GM06990 (cell line): ENCODE results near the gene KCTD4.
"Not testable (repeated sequence)": the region's sequence is repeated elsewhere in the genome, so short reads cannot be mapped to it uniquely, and the experiment has no call there.

Source experiments
- DNase-seq: peaks from one replicate; pipeline ENCODE4 v3.0.0-alpha.2; 2011; ENCODE audit not compliant: insufficient read length; ENCODE audit errors: extremely low read depth
- H3K27me3 ChIP-seq: replicated peaks from 2 replicates; pipeline ENCODE4 v1.6.0; 2011; ENCODE audit warnings: low read length; ENCODE audit not compliant: control insufficient read depth, insufficient read depth
- H3K36me3 ChIP-seq: 2 replicates; pipeline ENCODE4 v1.5.1; 2011; ENCODE audit warnings: low read length; ENCODE audit not compliant: control insufficient read depth, insufficient read depth
- H3K4me3 ChIP-seq: replicated peaks from 2 replicates; pipeline ENCODE4 v1.5.1; 2011; ENCODE audit warnings: low read depth, mild to moderate bottlenecking, control low read depth, low read length
- CTCF ChIP-seq: IDR thresholded peaks from 2 replicates; pipeline ENCODE4 v1.5.1; 2011; ENCODE audit warnings: low read length, control low read depth, mild to moderate bottlenecking, inconsistent platforms; ENCODE audit not compliant: insufficient read depth, poor library complexity, severe bottlenecking

KCTD4 gene

GRCh38 chr13:45200701-45201232 lies at the start of gene KCTD4:
KCTD4 (minus strand) TSS chr13:45201045; CDS start chr13:45194567, 6,478 bp downstream.
- Histone ChIP-seq H3K36me3 (no peaks in the 10 kb centered on the region), H3K4me3 (no peak within 1 kb of the TSS), H3K27me3 (no peaks in the 10 kb centered on the region)
- DNase-seq = no peak
- no peak for TF ChIP-seq CTCF

- no peaks in the 10 kb centered on the region for H3K27me3 ChIP-seq
- no peaks in the 10 kb centered on the region for H3K36me3 ChIP-seq
- no peak overlapping the region for H3K4me3 ChIP-seq
- DNase-seq = no peak
- no peak for TF ChIP-seq CTCF
These were observed 48.8 kb upstream of the KCTD4 start for GRCh38 chr13:45249662-45250061.

- H3K4me3 ChIP-seq, H3K27me3 ChIP-seq, DNase-seq, H3K36me3 ChIP-seq: not testable (repeated sequence)
These were observed 43.9 kb upstream of the KCTD4 start for GRCh38 chr13:45244736-45245135.

GRCh38 chr13:45243077-45243476 lies 42.2 kb upstream of the KCTD4 start:
- Histone ChIP-seq H3K36me3 (no peaks in the 10 kb centered on the region), H3K4me3 (no peak overlapping the region), H3K27me3 (no peaks in the 10 kb centered on the region)
- no peak for DNase-seq
- TF ChIP-seq CTCF = no peak

GRCh38 chr13:45242524-45242923 lies 41.7 kb upstream of the KCTD4 start:
- DNase-seq = no peak
- no peaks in the 10 kb centered on the region for H3K36me3 ChIP-seq
- H3K4me3 ChIP-seq = no peak overlapping the region
- no peaks in the 10 kb centered on the region for H3K27me3 ChIP-seq
- TF ChIP-seq CTCF = no peak

GRCh38 chr13:45242070-45242469 lies 41.2 kb upstream of the KCTD4 start:
- H3K36me3 ChIP-seq = no peaks in the 10 kb centered on the region
- no peak for DNase-seq
- H3K4me3 ChIP-seq = no peak overlapping the region
- H3K27me3 ChIP-seq = no peaks in the 10 kb centered on the region
- no peak for TF ChIP-seq CTCF
